K562 (cell line): ENCODE results near the gene MAK. TPM values are rescaled to one million over a fixed set of nuclear protein-coding genes. Genes with fewer than 3 reads are reported as not detected.

Source experiments
- ATAC-seq: fragments of 200-7000 bp; cut with Tn5 transposase; 3 replicates; pipeline ENCODE4 v1.9.1; 2020; ENCODE audit warnings: moderate library complexity
- BruUV-seq: library from RNA; stranded (reverse); fragments of 400-500 nt; replicated peaks from 2 replicates; lab custom pipeline; 2021; lab: Mats Ljungman, UMichigan
- CTCF ChIA-PET: fragments of 300-600 bp; formaldehyde crosslinking; extraction: SDS; loops from one replicate; lab custom pipeline; 2021; ENCODE audit warnings: low intra/inter-chr PET ratio; lab: Yijun Ruan, JAX
- POLR2A ChIA-PET: fragments of 300-600, 350-650 bp; sonication (Branson Sonifier 250); formaldehyde crosslinking; extraction: SDS; loops from one replicate; lab custom pipeline; 2021; ENCODE audit warnings: antibody characterized with exemption, inconsistent platforms; lab: Yijun Ruan, JAX
- DNase-seq, 4 experiments: peaks; one replicate each; pipeline versions ENCODE4 v3.0.0 to v3.0.0-alpha.2; 2011 to 2018; ENCODE audit warnings: low spot score in 3 of 4, mixed read lengths in 3 of 4; ENCODE audit errors: extremely low read depth in 1 of 4
- FAIRE-seq: peaks from 2 replicates; lab custom pipeline; 2011; peaks lifted over from hg19 to GRCh38; lab: Jason Lieb, UNC
- H2AFZ ChIP-seq: 2 replicates; pipeline ENCODE4 v1.6.0; 2011; ENCODE audit warnings: low read depth, low read length, control low read depth, inconsistent platforms
- H3K27ac ChIP-seq: fragments of 200-600 bp; 3 replicates; pipeline ENCODE4 v1.8.0; 2011; ENCODE audit warnings: low read depth, mild to moderate bottlenecking, control low read depth, inconsistent platforms, low read length, moderate library complexity, mixed read lengths; ENCODE audit errors: extremely low read depth
- H3K27me3 ChIP-seq, 2 experiments: fragments of 300-600 bp in 1 of 2; 2 replicates in 1 of 2; 3 replicates in 1 of 2; pipeline versions ENCODE4 v1.6.0 to v1.8.0; 2011; ENCODE audit warnings: inconsistent platforms in 2 of 2, low read length in 2 of 2, mild to moderate bottlenecking in 1 of 2, mixed read lengths in 1 of 2, moderate library complexity in 1 of 2; ENCODE audit not compliant: control insufficient read depth in 2 of 2, insufficient read depth in 2 of 2
- H3K36me3 ChIP-seq: fragments of 300-600 bp; 3 replicates; pipeline ENCODE4 v1.8.0; 2011; ENCODE audit warnings: mild to moderate bottlenecking, low read length, inconsistent platforms; ENCODE audit not compliant: control insufficient read depth, insufficient read depth
- H3K4me1 ChIP-seq, 2 experiments: fragments of 200-600 bp in 1 of 2; replicated peaks in 1 of 2; 2 replicates in 1 of 2; 3 replicates in 1 of 2; pipeline versions ENCODE4 v1.5.1 to v1.8.0; 2011; ENCODE audit warnings: inconsistent platforms in 2 of 2, low read length in 2 of 2, mild to moderate bottlenecking in 1 of 2, mixed read lengths in 1 of 2, moderate library complexity in 1 of 2; ENCODE audit not compliant: control insufficient read depth in 2 of 2, insufficient read depth in 2 of 2
- H3K4me2 ChIP-seq: 2 replicates; pipeline ENCODE4 v1.6.1; 2011; ENCODE audit warnings: low read length, control low read depth, inconsistent platforms, mixed read lengths; ENCODE audit not compliant: insufficient read depth
- H3K4me3 ChIP-seq: fragments of 200-600 bp; sonication (generic), shearing (Covaris generic); 2 replicates; pipeline ENCODE4 v1.5.1; 2016; ENCODE audit warnings: control low read depth, inconsistent platforms
- H3K79me2 ChIP-seq: fragments of 200-600 bp; 3 replicates; pipeline ENCODE4 v1.8.0; 2011; ENCODE audit warnings: low read length, inconsistent platforms; ENCODE audit not compliant: control insufficient read depth, insufficient read depth
- H3K9ac ChIP-seq, 2 experiments: 2 replicates each; pipeline versions ENCODE4 v1.6.0 to v1.6.1; 2011; ENCODE audit warnings: low read depth in 2 of 2, low read length in 2 of 2, control low read depth in 1 of 2, inconsistent platforms in 1 of 2, mild to moderate bottlenecking in 1 of 2, mixed read lengths in 1 of 2; ENCODE audit not compliant: insufficient read depth in 1 of 2
- H3K9me1 ChIP-seq: one replicate; pipeline ENCODE4 v1.6.0; 2011; ENCODE audit warnings: inconsistent platforms, mild to moderate bottlenecking, low read length, moderate library complexity; ENCODE audit not compliant: control insufficient read depth, insufficient read depth
- H3K9me3 ChIP-seq: replicated peaks from 2 replicates; pipeline ENCODE4 v1.5.1; 2011; ENCODE audit warnings: low read depth, low read length, inconsistent platforms; ENCODE audit not compliant: control insufficient read depth, insufficient read depth
- H4K20me1 ChIP-seq: replicated peaks from 2 replicates; pipeline ENCODE4 v1.6.1; 2011; ENCODE audit warnings: low read length, inconsistent platforms, mixed read lengths; ENCODE audit not compliant: control insufficient read depth, insufficient read depth
- ARID3B ChIP-seq: fragments of 250-450 bp; sonication (Bioruptor Pico); IDR thresholded peaks from 2 replicates; pipeline ENCODE4 v1.4.0; 2020; ENCODE audit warnings: borderline replicate concordance
- CHCHD3 ChIP-seq: fragments of 250-450 bp; sonication (Bioruptor Pico); IDR thresholded peaks from 2 replicates; pipeline ENCODE4 v2.1.2; 2022; ENCODE audit warnings: mild to moderate bottlenecking
- CREM ChIP-seq: IDR thresholded peaks from 2 replicates; pipeline ENCODE4 v1.6.1; 2014; ENCODE audit warnings: antibody characterized with exemption, low read depth
- E2F6 ChIP-seq, 2 experiments: IDR thresholded peaks; 2 replicates each; pipeline ENCODE4 v1.6.1; 2011; ENCODE audit warnings: borderline replicate concordance in 1 of 2, control low read depth in 1 of 2, low read depth in 1 of 2, low read length in 1 of 2, mild to moderate bottlenecking in 1 of 2, mixed read lengths in 1 of 2, moderate library complexity in 1 of 2; ENCODE audit not compliant: insufficient read depth in 1 of 2, insufficient read length in 1 of 2, poor library complexity in 1 of 2, severe bottlenecking in 1 of 2; ENCODE audit errors: extremely low read depth in 1 of 2
- HDAC2 ChIP-seq: fragments of 450-650 bp; IDR thresholded peaks from 2 replicates; pipeline ENCODE4 v1.6.1; 2016; ENCODE audit warnings: mild to moderate bottlenecking
- HLTF ChIP-seq: fragments of 450-650 bp; IDR thresholded peaks from 2 replicates; pipeline ENCODE4 v1.6.1; 2016
- PCBP2 ChIP-seq: fragments of 200-400 bp; formaldehyde crosslinking; IDR thresholded peaks from 2 replicates; pipeline ENCODE4 v1.6.1; 2018; ENCODE audit warnings: low read length, low read depth, mild to moderate bottlenecking, moderate library complexity; ENCODE audit not compliant: poor library complexity, severe bottlenecking
- TAF1 ChIP-seq: IDR thresholded peaks from 2 replicates; pipeline ENCODE4 v1.6.1; 2011; ENCODE audit warnings: mild to moderate bottlenecking, low read length, moderate library complexity; ENCODE audit not compliant: insufficient read depth, control insufficient read depth, severe bottlenecking; ENCODE audit errors: extremely low read depth
- TBL1XR1 ChIP-seq, 2 experiments: IDR thresholded peaks; 2 replicates each; pipeline ENCODE4 v1.6.1; 2012; ENCODE audit warnings: improper control_type of control experiment in 2 of 2, low read length in 2 of 2, mild to moderate bottlenecking in 1 of 2
- WGBS: fragments of 100-300 bp; shearing (Covaris generic); methylation state at CpG from one replicate; pipeline ENCODE4 v1.1.6; 2016; ENCODE audit warnings: low coverage, mixed read lengths; ENCODE audit not compliant: insufficient coverage; ENCODE audit errors: missing lambda C conversion rate; 5-methylcytosine and 5-hydroxymethylcytosine counted together
- in situ Hi-C: fragments of 300-500 bp; cut with MboI; formaldehyde crosslinking; loops from 4 replicates; pipeline ENCODE4 v1.15.0; 2018; ENCODE audit warnings: inconsistent platforms, mixed read lengths
- intact Hi-C: fragments of 100-400 bp; cut with micrococcal nuclease; formaldehyde crosslinking; loops from 2 replicates; pipeline ENCODE4 v1.14.2; 2022
- polyA plus RNA-seq, 8 experiments: library from polyadenylated mRNA; depleted of rRNA in 4 of 8; stranded (reverse) in 5 of 8; unstranded in 3 of 8; fragments of >200 nt; fragmentation: Nextera tagmentation in 2 of 8; fragmentation: Illumina TruSeq in 1 of 8; extraction: Ambion mirVana in 2 of 8; extraction: Trizol in 1 of 8; gene quantifications; 2 replicates each; pipeline versions ENCODE4 v1.2.1 to v1.2.3, GENCODE V29; 2011 to 2014; ENCODE audit warnings: inconsistent platforms in 1 of 8, missing spikeins in 1 of 8
- total RNA-seq, 7 experiments: library from RNA; depleted of rRNA in 6 of 7; stranded (reverse); fragments of >200 nt in 6 of 7; fragmentation: Illumina TruSeq in 2 of 7; extraction: Trizol in 2 of 7; gene quantifications; 2 replicates each; pipeline versions ENCODE4 v1.2.1 to v1.2.3, GENCODE V29; 2011 to 2021; ENCODE audit warnings: low replicate concordance in 1 of 7

Gene MAK
- total and polyA plus RNA-seq, 9 of the 15 experiments (the other 6 are each of a cell fraction or from before 2014, with no cell fraction given), result 0.25 to 1.1 (median 0.53) TPM

DNA sequence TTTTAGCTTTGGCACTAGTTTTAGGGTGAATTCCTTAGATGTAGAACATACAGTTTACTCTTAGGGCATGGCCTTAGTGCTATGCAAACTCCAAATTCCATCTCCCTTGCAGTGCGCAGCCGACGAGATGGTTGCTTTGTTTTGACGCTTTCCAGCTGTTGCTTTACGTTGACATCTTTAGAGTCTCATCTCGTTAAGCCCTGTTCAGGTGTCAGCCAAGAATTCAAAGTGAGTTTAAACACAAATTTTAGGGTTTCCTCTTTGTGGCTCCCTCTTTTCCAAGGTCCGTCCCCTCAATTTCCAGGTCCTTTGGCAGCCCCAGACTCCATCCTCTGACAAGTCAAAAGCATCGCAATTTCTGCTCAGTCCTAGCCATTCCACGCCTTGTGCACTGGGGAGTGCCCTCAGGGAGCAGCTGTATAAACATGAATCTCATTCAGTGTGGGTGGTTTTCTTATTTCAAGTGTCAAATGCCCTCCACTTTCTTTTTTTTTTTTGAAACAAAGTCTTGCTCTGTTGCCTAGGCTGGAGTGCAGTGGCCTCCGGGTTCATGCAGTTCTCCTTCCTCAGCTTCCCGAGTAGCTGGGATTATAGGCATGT is 14.1 kb upstream of the MAK start:
- ChIA-PET CTCF (no interaction called here), POLR2A (interaction anchor here (0.5 to 1.1 kb wide), 4 partner anchors 19 to 277 kb away, joined by 3 read pairs; partner anchors contain the start of gene SMIM13)
- FAIRE-seq (no peak), ATAC-seq (no peak), DNase-seq (no peak)
- in situ Hi-C loops, result no loop called here
- 66% methylated on average over 11 of the region's 11 CpGs for WGBS
- Histone ChIP-seq H3K4me2 (no peak overlapping the region), H3K4me3 (no peak overlapping the region), H3K79me2 (no peaks in the 10 kb centered on the region), H3K27me3 (no peaks in the 10 kb centered on the region), H4K20me1 (no peaks in the 10 kb centered on the region), H3K9me3 (peaks cover 8% of the 10 kb centered on the region), H3K4me1 (peaks cover 8 to 11% of the 10 kb centered on the region in 2 experiments; a peak in 3 of 5 replicates), H3K36me3 (no peaks in the 10 kb centered on the region)
- intact Hi-C loops, result no loop called here
- no TSS peak for BruUV-seq
- TF ChIP-seq E2F6 (IDR thresholded peaks at IDR 0.05; ENCODE audit: borderline replicate concordance in 1 of 2, extremely low read depth in 1 of 2, insufficient read depth in 1 of 2, insufficient read length in 1 of 2, low read depth in 1 of 2, low read length in 1 of 2, poor library complexity in 1 of 2, severe bottlenecking in 1 of 2) (no peak), HLTF (no peak), TAF1 (no peak), PCBP2 (no peak), CREM (no peak), ARID3B (CRISPR knock-in tag) (no peak), HDAC2 (no peak), TBL1XR1 (IDR thresholded peaks at IDR 0.05; ENCODE audit: low read length in 2 of 2) (no peak), CHCHD3 (no peak)
- TF ChIP-seq, all 486 proteins: peak for 0
- Histone ChIP-seq H2AFZ (no peak overlapping the region), H3K9ac (no peak overlapping the region), H3K27ac (no peak overlapping the region), H3K9me1 (no peaks in the 10 kb centered on the region)
